NOMO-1 treated with DMSO at 0.1 percent for 48 hours (cell line): Measurements from ENCODE around the gene FYTTD1.
"Not testable (repeated sequence)": the region's sequence is repeated elsewhere in the genome, so short reads cannot be mapped to it uniquely, and the experiment has no call there.

Source experiments
- DNase-seq: peaks from one replicate; lab custom pipeline; 2025; ENCODE audit not compliant: unreplicated experiment; lab: John Stamatoyannopoulos, UW

Gene FYTTD1, protein sequence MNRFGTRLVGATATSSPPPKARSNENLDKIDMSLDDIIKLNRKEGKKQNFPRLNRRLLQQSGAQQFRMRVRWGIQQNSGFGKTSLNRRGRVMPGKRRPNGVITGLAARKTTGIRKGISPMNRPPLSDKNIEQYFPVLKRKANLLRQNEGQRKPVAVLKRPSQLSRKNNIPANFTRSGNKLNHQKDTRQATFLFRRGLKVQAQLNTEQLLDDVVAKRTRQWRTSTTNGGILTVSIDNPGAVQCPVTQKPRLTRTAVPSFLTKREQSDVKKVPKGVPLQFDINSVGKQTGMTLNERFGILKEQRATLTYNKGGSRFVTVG

DNA sequence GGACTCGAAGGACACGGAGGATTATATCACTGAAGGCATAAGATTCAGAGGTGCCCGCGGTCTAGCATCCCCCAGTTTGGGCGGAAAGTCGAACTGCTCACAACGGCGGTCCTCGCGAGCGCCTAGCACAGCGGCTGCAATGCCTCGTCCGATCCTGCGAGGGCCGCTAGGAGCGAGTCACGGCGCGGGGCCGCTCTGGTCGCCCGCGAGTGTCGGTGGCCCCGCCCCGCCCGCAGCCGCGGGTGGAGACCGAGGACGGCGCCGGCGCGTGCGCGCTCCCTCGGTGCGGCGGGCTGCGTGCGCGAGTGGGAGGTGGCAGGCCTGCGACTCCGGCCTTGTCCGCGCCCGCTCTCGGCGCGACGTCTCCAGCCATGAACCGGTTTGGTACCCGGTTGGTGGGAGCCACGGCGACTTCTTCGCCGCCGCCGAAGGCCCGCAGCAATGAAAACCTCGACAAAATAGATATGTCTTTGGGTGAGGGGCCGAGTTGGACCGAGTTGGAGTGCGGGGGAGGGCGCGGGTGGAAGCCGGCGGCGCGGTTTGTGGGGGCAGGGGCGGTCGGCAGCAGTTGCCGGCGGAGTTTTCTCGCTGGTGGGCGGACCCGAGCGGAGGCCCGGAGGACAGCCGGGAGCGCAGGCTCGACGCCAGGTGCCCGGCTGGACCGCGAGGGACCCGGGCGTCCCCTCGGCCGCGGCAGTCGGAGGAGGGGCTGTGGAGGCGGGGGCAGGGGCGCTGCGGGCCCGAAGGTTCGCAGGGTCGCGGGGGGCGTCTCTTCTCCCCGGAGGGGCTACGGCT, at the start of gene FYTTD1:
Gene FYTTD1 (plus strand): TSS at position 283 of the 795 bp plus-strand sequence. CDS start 89 bp downstream, at position 372.
- DNase-seq = peak; percentile 91

DNA sequence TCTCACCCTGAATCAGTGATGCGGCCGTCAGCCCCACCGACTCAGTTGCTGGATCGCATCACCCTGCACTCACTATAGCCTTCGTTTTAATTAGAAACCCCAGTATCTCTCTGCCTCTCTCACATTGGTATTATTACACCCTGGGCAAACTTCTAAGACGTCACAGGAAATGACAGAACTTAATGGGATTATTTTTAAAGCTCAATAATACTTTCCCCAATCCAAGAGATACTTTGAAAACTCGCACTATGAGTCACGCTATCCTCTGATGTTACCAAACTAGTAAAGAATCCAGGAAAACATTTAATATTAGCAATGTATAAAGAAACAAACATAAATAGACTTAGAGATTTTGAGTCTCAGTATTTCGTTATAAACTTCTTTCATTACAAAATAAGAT, 49.6 kb upstream of the FYTTD1 start:
- no peak for DNase-seq

DNA sequence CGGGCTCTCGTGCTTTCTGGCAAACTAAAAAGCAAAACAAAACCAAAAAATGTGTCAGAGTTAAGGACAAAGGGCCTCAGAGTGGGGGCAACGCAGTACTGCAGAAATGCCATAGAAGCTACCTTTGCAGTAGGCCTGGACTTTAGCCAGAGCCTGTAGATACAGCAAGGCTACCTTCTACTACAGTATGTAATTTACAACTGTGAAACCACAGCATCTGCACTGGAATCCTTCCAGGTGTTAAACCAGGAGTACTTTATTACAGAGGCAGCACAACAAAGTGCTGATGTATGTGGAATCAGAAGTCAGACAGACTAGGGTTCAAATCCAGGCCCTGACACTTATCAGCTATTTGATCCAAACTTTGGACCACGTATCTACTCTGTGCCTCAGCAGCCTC, 47.8 kb upstream of the FYTTD1 start:
- DNase-seq = no peak

DNA sequence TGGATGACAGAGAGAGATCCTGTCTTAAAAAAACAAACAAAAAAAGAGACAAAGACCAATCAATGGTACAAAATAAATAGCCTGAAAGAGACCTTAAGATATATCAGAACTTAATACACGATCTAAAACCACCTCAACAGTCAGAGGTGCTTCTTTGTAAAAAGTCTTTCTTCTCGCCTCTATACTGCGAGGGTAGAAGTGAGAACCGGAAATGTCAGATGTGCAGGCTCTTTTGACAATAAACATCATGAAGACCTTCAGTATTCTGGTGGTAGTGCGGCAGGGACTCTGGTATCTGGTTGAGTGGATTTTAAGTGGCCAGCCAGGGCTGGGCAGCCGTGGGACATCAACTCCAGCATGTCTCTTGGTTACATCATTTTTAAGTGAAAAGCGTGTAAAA, 43.0 kb upstream of the FYTTD1 start:
- DNase-seq = no peak

DNA sequence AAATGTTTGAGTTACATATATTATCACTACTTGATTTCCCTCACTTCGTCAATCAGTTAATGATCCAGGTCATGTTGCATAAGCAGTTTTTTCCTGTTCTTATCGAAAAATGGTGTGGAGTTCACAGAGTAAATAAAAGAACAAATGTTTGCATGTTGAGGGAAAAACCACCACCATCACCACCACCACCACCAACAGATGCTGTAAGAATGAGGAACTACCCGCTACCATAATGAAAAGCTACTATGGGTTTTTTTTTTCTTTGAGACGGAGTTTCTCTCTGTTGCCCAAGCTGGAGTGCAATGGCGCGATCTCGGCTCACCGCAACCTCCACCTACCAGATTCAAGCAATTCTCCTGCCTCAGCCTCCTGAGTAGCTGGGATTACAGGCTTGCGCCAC, 40.5 kb upstream of the FYTTD1 start:
- peak; percentile 82 for DNase-seq

DNA sequence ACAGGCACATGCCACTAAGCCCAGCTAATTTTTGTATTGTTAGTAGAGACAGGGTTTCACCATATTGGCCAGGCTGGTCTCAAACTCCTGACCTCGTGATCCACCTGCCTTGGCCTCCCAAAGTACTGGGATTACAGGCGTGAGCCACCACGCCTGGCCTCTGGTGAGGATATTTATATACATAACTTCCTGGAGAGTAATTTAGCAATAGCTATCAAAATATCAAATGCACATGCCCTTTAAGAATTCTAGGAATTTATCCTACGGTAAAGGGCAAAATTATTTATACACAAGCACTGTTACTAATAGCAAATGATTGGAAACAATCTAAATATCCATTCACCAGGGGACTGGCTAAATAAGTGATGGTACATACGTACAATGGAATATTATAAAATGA, 38.7 kb upstream of the FYTTD1 start:
- not testable (repeated sequence) for DNase-seq

DNA sequence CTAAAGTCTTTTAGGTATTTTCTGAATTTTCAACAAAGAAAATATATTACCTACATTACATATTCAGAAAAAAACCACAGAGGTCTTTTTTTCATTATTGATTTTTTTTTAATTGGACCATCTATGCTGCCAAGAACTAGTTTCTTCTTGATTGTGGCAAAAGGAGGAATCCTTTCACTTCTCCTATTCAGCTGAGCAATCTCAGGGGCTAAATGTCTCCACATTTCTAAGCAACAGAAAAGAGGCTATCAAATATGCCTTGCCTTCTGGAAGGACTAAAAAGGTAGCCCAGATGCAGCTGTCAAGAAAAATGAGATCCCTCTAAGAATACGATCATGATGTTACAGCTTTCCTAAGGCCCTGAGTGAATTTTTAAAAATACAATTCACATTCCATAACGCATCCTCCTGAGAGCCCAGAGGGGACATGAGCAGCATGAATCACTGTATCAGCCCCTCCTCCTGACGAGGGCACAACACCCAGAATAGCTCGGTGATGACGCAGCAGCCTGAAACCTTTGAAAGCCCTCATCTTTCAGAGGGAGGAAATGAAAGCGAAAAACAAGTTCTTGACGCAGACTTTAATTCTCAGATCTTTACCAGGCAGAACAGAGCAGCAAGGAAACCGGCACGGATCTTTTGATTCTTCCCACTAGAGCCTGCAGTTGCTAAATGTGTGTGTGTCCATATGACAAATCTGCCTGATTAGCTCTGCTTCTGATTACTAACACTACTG, 37.5 kb upstream of the FYTTD1 start:
- DNase-seq = peak; percentile 98

DNA sequence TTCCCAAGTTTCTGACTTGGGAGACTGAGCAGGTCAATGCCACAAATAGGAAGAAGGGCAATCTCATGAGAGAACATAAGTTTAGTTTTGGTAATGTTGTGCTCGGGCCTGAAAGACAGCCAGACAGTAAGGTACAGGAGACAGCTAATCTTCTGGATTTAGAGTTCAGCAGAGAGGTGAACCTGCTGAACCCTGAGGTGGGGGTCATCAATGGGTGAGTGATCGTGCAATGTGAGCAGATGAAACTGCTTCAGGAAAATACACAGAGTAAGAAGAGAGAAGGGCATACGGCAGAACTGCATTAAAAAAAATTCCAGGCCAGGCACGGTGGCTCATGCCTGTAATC, 36.2 kb upstream of the FYTTD1 start:
- DNase-seq = no peak

DNA sequence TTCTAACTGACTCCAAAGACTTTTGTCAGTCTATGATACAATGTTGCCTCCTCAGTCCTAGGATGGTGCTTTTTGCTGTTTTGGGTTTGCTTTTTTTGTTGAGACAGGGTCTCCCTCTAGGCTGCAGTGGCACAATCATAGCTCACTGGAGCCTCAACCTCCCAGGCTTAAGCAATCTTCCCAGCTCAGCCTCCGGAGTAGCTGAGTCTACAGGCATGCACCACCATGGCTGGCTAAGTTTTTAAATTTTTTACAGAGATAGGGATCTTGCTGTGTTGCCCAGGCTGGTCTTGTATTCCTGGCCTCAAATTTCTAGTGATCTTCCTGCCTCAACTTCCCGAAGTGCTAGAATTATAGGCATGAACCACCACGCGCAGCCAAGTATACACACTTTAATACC, 35.4 kb upstream of the FYTTD1 start:
- DNase-seq = no peak

DNA sequence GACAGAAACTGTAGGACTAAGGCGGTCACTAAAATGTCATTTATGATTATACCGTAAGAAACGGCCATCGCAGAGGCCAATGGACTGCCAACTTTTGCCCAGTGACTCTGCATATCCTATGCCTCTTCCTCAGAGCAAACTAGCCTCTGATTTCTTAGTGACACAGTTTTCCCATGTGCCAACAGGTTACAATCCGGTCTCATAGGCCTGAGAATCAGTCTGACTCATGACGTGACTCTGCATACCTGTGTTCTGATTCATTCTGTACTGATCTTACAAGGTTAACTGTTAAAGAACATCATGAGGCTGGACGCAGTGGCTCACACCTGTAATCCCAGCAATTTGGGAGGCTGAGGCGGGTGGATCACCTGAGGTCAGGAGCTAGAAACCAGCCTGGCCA, 30.8 kb upstream of the FYTTD1 start:
- DNase-seq = no peak

DNA sequence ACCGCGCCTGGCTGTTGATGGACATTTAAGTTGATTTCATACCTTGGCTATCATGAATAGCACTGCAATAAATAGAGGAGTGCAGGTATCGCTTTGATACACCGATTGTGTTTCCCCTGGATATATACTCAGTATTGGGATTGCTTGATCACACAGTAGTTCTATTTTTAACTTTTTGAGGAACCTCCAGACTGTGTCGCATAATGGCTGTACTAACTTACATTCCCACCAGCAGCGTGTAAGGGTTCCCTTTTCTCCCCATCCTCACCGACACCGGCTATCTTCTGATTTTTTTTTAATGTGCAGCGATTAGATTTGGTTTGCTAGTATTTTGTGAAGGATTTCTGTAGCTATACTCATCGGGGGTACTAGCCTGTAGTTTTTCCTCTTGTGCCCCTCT, 29.0 kb upstream of the FYTTD1 start:
- no peak for DNase-seq

DNA sequence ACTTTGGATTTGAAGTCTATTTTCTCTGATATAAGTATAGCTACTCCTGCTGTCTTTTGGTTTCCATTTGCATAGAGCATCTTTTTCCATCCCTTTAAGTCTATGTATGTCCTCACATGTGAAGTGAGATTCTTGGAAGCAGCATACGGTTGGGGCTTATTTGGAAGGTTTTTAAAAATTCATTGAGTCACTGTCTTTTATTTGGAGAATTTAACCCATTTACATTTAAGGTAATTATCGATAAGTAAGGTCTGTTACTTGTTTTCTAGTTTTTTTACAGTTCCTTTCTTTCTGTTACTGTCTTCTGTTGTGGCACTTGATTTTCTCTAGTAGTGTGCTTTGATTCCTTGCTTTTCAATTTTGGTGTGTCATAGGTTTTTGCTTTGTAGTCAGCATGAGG, 26.9 kb upstream of the FYTTD1 start:
- DNase-seq = no peak

DNA sequence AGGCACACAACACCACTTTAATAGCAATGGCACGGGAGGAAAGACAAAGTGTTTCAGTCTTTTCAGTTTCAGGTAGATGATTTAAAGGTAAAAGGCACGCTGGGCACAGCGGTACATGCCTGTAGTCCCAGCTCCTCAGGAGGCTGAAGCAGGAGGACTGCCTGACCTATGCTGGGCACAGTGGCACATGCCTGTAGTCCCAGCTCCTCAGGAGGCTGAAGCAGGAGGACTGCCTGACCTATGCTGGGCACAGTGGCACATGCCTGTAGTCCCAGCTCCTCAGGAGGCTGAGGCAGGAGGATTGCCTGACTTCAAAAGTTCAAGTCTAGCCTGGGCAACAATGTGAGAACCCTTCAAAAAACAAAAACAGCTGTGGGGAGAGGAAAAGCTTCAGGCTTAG, 21.8 kb upstream of the FYTTD1 start:
- DNase-seq = not testable (repeated sequence)

DNA sequence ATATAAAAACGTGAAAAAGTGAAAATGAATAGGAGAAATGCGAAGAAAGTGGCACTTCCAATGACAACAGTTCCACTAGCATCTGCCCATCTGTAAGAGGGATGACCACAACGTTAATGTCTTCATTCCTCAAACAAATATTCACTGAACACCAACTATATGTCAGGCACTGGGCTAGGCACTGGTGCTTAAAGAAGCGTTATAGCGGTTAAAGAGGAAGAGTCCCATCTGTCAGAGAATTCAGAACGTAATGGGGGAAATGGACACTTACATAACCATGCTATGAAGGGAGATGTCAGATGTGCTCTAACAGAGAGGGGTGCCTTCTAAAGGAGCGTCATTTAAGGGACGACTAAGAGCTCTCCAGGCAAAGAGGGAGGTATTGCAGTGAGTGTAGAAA, 21.2 kb upstream of the FYTTD1 start:
- peak; percentile 48 for DNase-seq

DNA sequence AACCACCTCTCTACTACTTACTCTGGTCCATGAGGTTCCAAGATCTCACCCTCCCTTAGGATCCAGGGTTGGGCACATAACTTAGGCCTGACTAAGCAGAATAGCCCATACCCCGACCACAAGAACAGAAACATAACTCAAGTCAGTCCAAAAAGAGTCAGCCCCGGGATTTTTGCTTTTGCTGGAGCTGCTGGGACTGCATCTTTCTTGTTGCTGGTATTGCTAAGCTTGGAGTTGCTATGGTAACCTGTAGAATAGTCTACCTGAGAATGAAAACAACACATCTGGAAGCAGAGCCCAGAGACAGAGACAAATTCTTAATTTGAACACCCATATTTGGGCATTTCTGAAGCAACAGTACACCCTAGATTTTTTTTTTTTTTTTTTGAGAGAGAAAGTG, 19.5 kb upstream of the FYTTD1 start:
- no peak for DNase-seq

DNA sequence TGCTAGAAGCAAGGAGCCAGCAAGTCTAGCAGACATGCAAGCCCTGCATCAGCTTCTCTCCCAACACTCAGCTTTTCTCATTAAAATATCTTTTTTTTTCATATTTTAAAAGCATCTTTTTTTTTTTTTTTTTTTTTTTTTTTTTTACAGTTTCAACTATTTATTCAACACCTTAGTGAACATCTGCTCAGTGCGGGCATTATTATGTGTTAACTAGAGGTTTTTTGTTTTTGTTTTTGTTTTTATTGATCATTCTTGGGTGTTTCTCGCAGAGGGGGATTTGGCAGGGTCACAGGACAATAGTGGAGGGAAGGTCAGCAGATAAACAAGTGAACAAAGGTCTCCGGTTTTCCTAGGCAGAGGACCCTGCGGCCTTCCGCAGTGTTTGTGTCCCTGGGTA, 18.9 kb upstream of the FYTTD1 start:
- DNase-seq = not testable (repeated sequence)

DNA sequence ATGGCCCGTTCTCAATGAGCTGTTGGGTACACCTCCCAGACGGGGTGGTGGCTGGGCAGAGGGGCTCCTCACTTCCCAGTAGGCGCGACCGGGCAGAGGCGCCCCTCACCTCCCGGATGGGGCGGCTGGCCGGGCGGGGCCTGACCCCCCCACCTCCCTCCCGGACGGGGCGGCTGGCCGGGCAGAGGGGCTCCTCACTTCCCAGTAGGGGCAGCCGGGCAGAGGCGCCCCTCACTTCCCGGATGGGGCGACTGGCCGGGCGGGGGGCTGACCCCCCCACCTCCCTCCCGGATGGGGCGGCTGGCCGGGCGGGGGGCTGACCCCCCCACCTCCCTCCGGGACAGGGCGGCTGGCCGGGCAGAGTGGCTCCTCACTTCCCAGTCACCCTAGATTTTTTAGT, 18.2 kb upstream of the FYTTD1 start:
- DNase-seq = not testable (repeated sequence)

DNA sequence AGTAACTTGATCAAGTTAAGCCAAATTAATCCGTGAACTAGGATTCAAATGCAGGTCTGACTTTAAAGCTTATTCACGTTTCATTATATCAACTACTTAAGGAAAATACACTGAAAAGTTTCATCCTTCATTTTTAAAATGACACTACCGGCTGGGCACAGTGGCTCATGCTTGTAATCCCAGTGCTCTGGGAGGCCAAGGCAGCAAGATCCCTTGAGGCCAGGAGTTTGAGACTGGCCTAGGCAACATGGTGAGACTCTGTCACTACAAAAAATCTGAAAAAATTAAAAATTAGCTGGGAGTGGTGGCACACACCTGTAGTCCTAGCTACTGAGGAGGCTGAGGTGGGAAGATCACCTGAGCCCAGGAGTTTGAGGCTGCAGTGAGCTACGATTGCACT, 16.6 kb upstream of the FYTTD1 start:
- DNase-seq = no peak

DNA sequence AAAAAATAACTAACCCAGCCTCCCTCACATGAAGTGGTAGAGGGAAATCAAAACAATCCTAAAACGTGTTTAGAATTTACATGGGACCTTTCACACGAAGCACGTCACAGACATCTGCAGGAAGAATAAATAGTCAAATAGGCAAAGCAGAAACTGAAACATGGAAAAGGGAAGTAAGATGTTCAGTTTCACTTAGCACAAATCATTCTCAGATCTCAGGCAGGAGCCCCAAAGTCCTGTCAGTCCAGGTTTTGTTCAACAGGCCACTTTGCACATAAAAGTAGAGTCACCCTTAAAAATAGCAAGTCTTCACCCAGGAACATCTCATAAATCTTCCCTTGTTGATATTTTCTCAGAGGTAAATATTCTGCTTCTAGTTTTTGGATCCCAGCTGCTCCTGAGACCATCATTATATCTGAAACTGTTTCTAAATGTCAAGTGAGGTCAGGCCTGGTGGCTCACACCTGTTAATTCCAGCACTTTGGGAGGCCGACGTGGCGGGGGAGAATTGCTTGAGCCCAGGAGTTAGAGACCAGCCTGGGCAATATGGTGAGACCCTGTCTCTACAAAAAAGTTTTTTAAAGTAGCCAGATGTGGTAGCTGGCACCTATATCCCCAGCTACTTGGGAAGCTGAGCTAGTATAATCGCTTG, 14.9 kb upstream of the FYTTD1 start:
- peak; percentile 95 for DNase-seq

DNA sequence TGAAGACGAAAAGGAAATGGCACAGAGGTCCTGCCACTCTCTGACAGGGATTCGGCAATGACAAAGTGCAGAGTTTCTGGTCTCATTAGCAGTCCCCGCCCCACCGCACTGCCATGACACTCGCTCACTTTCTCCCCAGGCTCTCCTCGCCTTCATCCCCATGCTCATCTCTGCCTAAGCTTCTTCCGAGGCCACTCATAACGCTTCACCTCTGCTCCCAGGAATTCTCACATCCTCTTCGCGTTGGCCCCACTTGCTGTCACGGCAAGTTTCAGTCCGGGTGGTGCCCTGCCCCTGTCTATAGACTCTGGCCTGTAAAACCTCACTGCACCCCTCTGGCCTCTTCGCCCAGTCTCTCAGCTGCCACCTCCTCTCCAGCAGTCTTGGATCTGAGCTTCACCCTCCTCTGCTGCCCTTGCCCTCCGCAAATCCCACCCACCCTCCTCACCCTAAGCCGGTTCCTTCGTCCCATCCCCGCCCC, 13.6 kb upstream of the FYTTD1 start:
- no peak for DNase-seq
